ENCODE results near the gene KCTD17. TPM values are rescaled to one million over a fixed set of nuclear protein-coding genes. Genes with fewer than 3 reads are reported as not detected.

Gene KCTD17
- total and polyA plus RNA-seq, 2 of the 13 experiments (the other 11 are each of a cell fraction or from before 2014, with no cell fraction given): 5.3 to 11.7 TPM

DNA sequence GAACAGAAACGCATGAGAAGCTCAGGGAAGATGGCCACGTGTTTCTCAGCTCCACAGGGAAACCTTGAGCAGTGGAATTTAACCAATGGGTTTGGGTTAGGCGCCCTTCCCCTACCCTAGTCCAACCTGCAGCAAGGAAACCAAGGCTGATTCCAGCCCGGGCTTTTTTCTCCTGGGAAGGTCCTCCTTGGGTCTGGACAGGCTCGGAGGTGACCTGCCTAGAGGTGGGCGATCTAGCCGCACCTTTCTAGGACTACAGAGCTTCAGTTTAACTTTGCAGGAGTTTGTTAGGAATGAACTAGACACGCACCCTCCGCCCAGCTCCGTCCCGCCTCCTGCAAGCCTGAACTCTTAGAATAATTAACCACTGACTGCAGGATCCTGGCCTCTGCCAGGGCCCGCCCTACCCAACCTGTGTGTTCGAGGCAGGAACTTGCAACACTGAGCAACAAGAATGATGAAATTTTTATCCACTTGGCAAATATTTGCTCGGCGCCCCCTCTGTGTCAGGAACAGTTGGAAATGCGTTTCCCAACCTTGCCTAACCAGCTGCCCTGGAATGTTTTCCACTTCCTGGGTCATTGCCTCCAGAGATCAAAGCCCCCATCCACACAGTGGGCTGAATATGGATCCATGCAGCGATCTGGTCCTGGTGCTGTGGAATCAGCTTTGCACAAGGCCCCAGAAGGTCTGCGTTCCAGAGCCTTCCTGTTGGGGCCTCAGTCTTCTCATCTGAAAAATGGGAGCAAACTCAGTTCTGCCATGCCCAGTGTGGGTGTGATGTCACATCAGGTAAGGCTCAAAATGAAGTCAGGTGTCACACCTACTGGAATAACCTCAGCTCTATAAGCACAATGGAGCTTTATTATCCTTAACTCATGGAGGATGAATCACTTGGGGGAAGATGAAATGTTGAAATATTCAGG is 18.7 kb upstream of the KCTD17 start (continued):
- no peak for TF ChIP-seq TEF (CRISPR knock-in tag; IDR thresholded peaks at IDR 0.05)
- TF ChIP-seq, protein P1, sequence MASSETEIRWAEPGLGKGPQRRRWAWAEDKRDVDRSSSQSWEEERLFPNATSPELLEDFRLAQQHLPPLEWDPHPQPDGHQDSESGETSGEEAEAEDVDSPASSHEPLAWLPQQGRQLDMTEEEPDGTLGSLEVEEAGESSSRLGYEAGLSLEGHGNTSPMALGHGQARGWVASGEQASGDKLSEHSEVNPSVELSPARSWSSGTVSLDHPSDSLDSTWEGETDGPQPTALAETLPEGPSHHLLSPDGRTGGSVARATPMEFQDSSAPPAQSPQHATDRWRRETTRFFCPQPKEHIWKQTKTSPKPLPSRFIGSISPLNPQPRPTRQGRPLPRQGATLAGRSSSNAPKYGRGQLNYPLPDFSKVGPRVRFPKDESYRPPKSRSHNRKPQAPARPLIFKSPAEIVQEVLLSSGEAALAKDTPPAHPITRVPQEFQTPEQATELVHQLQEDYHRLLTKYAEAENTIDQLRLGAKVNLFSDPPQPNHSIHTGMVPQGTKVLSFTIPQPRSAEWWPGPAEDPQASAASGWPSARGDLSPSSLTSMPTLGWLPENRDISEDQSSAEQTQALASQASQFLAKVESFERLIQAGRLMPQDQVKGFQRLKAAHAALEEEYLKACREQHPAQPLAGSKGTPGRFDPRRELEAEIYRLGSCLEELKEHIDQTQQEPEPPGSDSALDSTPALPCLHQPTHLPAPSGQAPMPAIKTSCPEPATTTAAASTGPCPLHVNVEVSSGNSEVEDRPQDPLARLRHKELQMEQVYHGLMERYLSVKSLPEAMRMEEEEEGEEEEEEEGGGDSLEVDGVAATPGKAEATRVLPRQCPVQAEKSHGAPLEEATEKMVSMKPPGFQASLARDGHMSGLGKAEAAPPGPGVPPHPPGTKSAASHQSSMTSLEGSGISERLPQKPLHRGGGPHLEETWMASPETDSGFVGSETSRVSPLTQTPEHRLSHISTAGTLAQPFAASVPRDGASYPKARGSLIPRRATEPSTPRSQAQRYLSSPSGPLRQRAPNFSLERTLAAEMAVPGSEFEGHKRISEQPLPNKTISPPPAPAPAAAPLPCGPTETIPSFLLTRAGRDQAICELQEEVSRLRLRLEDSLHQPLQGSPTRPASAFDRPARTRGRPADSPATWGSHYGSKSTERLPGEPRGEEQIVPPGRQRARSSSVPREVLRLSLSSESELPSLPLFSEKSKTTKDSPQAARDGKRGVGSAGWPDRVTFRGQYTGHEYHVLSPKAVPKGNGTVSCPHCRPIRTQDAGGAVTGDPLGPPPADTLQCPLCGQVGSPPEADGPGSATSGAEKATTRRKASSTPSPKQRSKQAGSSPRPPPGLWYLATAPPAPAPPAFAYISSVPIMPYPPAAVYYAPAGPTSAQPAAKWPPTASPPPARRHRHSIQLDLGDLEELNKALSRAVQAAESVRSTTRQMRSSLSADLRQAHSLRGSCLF (CRISPR knock-in tag; IDR thresholded peaks at IDR 0.05; ENCODE audit: borderline replicate concordance): no peak
- TF ChIP-seq, protein P2, sequence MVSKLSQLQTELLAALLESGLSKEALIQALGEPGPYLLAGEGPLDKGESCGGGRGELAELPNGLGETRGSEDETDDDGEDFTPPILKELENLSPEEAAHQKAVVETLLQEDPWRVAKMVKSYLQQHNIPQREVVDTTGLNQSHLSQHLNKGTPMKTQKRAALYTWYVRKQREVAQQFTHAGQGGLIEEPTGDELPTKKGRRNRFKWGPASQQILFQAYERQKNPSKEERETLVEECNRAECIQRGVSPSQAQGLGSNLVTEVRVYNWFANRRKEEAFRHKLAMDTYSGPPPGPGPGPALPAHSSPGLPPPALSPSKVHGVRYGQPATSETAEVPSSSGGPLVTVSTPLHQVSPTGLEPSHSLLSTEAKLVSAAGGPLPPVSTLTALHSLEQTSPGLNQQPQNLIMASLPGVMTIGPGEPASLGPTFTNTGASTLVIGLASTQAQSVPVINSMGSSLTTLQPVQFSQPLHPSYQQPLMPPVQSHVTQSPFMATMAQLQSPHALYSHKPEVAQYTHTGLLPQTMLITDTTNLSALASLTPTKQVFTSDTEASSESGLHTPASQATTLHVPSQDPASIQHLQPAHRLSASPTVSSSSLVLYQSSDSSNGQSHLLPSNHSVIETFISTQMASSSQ (IDR thresholded peaks at IDR 0.05; ENCODE audit: low read depth): peak; percentile 92
- TF ChIP-seq, protein P2 (CRISPR knock-in tag; IDR thresholded peaks at IDR 0.05; ENCODE audit: borderline replicate concordance): peak; percentile 98
- peak; percentile 89 for TF ChIP-seq MIER2 (CRISPR knock-in tag; IDR thresholded peaks at IDR 0.05)
- TF ChIP-seq ARID4A (CRISPR knock-in tag; IDR thresholded peaks at IDR 0.05; ENCODE audit: borderline replicate concordance): peak; percentile 79; the same call in 1 of the 2 replicates
- peak; percentile 86 for TF ChIP-seq RFXAP (CRISPR knock-in tag; IDR thresholded peaks at IDR 0.05; ENCODE audit: borderline replicate concordance)
- TF ChIP-seq, protein P3, sequence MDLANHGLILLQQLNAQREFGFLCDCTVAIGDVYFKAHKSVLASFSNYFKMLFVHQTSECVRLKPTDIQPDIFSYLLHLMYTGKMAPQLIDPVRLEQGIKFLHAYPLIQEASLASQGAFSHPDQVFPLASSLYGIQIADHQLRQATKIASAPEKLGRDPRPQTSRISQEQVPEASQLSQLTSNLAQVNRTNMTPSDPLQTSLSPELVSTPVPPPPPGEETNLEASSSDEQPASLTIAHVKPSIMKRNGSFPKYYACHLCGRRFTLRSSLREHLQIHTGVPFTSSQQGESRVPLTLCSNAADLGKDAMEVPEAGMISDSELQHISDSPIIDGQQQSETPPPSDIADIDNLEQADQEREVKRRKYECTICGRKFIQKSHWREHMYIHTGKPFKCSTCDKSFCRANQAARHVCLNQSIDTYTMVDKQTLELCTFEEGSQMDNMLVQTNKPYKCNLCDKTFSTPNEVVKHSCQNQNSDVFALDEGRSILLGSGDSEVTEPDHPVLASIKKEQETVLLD (CRISPR knock-in tag; IDR thresholded peaks at IDR 0.05; ENCODE audit: low read depth): peak; percentile 42; the same call in 1 of the 2 replicates
- TF ChIP-seq ATRX (CRISPR knock-in tag; IDR thresholded peaks at IDR 0.05; ENCODE audit: borderline replicate concordance): no peak
